Adrenal gland (tissue), 5 donors: ENCODE measurements around the gene MAPK10.

ENCODE experiments used
- POLR2A ChIP-seq, 2 donors: fragments of 450-650 bp; IDR thresholded peaks; one replicate each; pipeline ENCODE4 v1.6.1; 2017; ENCODE audit warnings: antibody characterized with exemption in 2 of 2, mild to moderate bottlenecking in 2 of 2, moderate library complexity in 1 of 2
- TF ChIP-seq, protein P1 (sequence below), 6 experiments: fragments of 450-650 bp in 4 of 6; fragments of 200-600 bp in 2 of 6; sonication (generic) in 1 of 6; IDR thresholded peaks; 1 replicate in 5 of 6; 2 replicates in 1 of 6; pipeline versions ENCODE4 v1.5.1 to v1.8.0; 2016 to 2021; ENCODE audit warnings: antibody characterized with exemption in 6 of 6, mild to moderate bottlenecking in 2 of 6, moderate library complexity in 1 of 6
- donor health status: DM: no; HTN: no; CAD: no.

- TF ChIP-seq POLR2A (IDR thresholded peaks at IDR 0.05) = no peak
- TF ChIP-seq, protein P1, sequence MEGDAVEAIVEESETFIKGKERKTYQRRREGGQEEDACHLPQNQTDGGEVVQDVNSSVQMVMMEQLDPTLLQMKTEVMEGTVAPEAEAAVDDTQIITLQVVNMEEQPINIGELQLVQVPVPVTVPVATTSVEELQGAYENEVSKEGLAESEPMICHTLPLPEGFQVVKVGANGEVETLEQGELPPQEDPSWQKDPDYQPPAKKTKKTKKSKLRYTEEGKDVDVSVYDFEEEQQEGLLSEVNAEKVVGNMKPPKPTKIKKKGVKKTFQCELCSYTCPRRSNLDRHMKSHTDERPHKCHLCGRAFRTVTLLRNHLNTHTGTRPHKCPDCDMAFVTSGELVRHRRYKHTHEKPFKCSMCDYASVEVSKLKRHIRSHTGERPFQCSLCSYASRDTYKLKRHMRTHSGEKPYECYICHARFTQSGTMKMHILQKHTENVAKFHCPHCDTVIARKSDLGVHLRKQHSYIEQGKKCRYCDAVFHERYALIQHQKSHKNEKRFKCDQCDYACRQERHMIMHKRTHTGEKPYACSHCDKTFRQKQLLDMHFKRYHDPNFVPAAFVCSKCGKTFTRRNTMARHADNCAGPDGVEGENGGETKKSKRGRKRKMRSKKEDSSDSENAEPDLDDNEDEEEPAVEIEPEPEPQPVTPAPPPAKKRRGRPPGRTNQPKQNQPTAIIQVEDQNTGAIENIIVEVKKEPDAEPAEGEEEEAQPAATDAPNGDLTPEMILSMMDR (IDR thresholded peaks at IDR 0.05) = no peak
Observed at GRCh38 chr4:86313656-86314055, 46.2 kb downstream of the MAPK10 start.
